Hepatocyte (in vitro differentiated cells): ENCODE measurements around the gene SLC35F6.

ENCODE experiments used
- EZH2 ChIP-seq: fragments of 200-600 bp; sonication (generic); IDR thresholded peaks from 2 replicates; pipeline ENCODE4 v1.6.1; 2016; ENCODE audit warnings: antibody characterized with exemption, mild to moderate bottlenecking, borderline replicate concordance
- EZH2phosphoT487 ChIP-seq: fragments of 200-600 bp; sonication (generic); IDR thresholded peaks from one replicate; pipeline ENCODE4 v1.6.1; 2018; ENCODE audit warnings: antibody characterized with exemption, mild to moderate bottlenecking, low read depth, moderate library complexity; ENCODE audit not compliant: unreplicated experiment, severe bottlenecking
- TF ChIP-seq, protein P1 (sequence below): fragments of 200-600 bp; sonication (generic); IDR thresholded peaks from 2 replicates; pipeline ENCODE4 v1.5.1; 2016; ENCODE audit warnings: antibody characterized with exemption, mild to moderate bottlenecking; ENCODE audit not compliant: poor library complexity

DNA sequence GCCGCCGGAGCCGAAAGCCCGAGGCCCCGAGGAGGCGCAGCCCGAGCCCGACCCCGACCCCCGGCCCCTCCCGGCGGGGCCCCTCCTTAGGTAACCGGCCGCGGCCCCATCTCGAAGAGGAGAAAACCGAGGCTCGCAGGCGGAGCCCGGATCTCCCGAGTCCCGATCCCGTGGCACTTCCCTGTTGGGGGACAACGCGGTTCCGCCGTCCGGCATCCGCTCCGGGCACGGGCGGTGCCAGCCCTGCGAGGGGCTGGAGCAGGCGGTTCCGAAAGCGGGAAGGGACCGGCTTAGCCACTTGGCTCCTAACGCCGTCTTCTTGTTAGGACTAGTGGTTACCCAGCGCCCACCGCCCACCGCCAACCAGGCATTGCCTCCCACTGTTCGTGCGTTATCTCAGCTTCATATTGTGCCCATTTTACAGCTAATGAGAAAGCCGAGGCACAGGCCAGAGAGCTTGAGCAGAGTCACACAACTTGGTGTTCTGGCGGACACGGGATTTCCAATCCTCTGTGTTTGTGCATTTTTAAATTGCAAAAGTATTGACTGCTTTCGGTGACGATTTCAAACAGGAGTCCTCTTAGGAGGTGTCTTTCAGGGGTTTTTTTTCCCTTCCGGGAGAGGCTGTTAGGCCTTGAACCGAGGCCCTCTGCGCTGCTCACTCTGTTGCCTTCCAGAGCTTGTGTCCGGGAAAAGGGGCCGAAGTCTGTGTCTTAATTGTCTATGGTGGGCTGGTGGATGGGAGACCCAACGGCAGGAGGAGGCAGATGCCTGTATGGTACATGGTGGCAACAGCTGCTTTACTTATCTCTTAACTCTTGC is 22.3 kb downstream of the SLC35F6 start:
- TF ChIP-seq, protein P1, sequence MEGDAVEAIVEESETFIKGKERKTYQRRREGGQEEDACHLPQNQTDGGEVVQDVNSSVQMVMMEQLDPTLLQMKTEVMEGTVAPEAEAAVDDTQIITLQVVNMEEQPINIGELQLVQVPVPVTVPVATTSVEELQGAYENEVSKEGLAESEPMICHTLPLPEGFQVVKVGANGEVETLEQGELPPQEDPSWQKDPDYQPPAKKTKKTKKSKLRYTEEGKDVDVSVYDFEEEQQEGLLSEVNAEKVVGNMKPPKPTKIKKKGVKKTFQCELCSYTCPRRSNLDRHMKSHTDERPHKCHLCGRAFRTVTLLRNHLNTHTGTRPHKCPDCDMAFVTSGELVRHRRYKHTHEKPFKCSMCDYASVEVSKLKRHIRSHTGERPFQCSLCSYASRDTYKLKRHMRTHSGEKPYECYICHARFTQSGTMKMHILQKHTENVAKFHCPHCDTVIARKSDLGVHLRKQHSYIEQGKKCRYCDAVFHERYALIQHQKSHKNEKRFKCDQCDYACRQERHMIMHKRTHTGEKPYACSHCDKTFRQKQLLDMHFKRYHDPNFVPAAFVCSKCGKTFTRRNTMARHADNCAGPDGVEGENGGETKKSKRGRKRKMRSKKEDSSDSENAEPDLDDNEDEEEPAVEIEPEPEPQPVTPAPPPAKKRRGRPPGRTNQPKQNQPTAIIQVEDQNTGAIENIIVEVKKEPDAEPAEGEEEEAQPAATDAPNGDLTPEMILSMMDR = no peak
- no peak for TF ChIP-seq EZH2
- TF ChIP-seq EZH2phosphoT487 = no peak
